ENCODE results near the gene MYBPC2.

Gene MYBPC2

DNA sequence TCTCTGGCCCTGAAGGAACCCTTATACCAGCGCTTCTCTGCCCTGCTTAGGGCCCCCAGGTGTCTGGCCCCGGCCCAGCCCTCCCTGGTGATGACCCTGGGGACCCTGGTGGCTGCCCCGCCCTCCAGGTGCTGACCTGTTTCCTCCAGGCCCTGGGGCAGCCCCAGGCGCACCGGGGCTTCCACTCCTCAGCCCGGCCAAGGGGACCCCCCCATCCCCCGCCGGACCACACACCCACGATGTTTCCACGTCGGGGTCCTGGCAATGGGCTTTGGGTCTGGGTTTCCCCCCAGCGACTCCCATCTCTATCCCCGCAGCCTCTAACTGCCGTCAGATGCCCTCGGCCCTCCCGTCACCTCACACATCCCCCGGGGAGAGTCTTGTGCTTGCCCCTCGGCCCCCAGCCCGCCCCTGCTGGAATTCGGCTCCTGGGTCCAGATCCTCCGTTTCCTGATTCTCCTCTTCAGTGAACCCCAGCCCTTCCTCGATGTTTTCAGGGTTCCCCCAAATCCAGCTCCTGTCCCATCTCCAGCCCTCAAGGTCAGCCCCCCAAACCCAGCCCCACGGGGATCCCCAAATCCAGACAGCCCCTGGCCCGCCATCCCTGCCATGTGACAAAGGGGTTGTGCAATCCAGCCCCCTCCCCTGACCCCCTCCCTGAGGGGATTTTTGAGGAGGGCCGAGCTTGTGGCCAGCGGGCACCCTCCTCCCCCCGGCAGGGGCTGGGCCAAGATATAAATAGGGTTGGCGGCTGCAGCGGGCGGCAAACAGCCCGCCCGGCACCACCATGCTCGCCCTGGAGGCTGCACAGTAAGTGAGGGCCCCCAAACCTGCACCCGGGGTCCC, 14.3 kb upstream of the MYBPC2 start, which contains the start of gene SPIB:
TSS of gene SPIB (plus strand) at position 763 of the 846 bp plus-strand sequence. CDS start at position 788, 25 bp downstream.
- H3K4me1 ChIP-seq (ENCODE audit: insufficient read depth, insufficient read length), result peaks cover 6% of the 10 kb centered on the region
- DNase-seq (ENCODE audit: low read depth, low spot score), result no peak
- TF ChIP-seq ZNF274 (IDR thresholded peaks at IDR 0.05; ENCODE audit: low read depth, low read length) (no peak), SUZ12 (IDR thresholded peaks at IDR 0.05; ENCODE audit: extremely low read depth, insufficient read depth, insufficient read length) (no peak), YY1 (IDR thresholded peaks at IDR 0.05; ENCODE audit: insufficient read depth, insufficient read length) (no peak)
- no peaks in the 10 kb centered on the region for H3K27me3 ChIP-seq (ENCODE audit: insufficient read depth, insufficient read length)
- H3K9ac ChIP-seq (ENCODE audit: insufficient read length, low read depth), result peak within 1 kb of the TSS; percentile 50
- H3K9me3 ChIP-seq (ENCODE audit: insufficient read depth, low read length), result no peaks in the 10 kb centered on the region
- peak within 1 kb of the TSS; percentile 8 for H3K4me3 ChIP-seq (ENCODE audit: insufficient read length, low read depth)
- H3K36me3 ChIP-seq (ENCODE audit: insufficient read depth, insufficient read length, low read length), result peaks cover 29% of the 10 kb centered on the region

DNA sequence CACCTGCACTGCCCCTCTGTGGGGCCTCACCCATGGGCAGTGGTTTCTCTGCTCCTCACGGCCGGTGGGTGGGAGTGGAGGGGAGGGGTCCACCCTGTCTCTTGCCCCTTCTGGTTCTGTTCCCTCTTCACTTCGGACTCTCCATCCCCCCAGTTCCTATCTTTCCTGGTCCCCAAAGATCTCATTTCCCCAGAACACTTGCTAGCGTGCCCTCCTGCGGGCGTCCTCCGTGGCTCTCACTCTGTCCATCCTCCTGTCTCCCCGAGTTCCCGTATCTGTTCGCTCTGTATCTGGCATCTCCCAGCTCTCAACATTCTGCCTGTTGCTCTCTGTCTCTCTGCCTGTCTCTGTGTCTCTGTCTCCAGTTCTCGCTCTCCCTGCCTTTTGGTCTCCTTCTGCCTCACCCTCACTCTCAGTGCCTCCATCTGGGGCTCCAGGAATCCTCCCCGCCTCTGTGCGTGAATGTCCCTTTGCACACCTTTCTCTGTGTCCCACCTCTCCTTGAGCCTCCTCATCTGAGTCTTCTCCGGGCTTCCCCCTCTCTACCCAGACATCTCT, 13.6 kb upstream of the MYBPC2 start:
- H3K9ac ChIP-seq (ENCODE audit: insufficient read length, low read depth), result peak overlapping the region; percentile 17
- peaks cover 6% of the 10 kb centered on the region for H3K4me1 ChIP-seq (ENCODE audit: insufficient read depth, insufficient read length)
- H3K36me3 ChIP-seq (ENCODE audit: insufficient read depth, insufficient read length, low read length), result peaks cover 22% of the 10 kb centered on the region
- H3K27me3 ChIP-seq (ENCODE audit: insufficient read depth, insufficient read length), result no peaks in the 10 kb centered on the region
- TF ChIP-seq SUZ12 (IDR thresholded peaks at IDR 0.05; ENCODE audit: extremely low read depth, insufficient read depth, insufficient read length) (no peak), YY1 (IDR thresholded peaks at IDR 0.05; ENCODE audit: insufficient read depth, insufficient read length) (no peak), ZNF274 (IDR thresholded peaks at IDR 0.05; ENCODE audit: low read depth, low read length) (no peak)
- peak overlapping the region; percentile 8 for H3K4me3 ChIP-seq (ENCODE audit: insufficient read length, low read depth)
- DNase-seq (ENCODE audit: low read depth, low spot score), result no peak
- H3K9me3 ChIP-seq (ENCODE audit: insufficient read depth, low read length), result no peaks in the 10 kb centered on the region

DNA sequence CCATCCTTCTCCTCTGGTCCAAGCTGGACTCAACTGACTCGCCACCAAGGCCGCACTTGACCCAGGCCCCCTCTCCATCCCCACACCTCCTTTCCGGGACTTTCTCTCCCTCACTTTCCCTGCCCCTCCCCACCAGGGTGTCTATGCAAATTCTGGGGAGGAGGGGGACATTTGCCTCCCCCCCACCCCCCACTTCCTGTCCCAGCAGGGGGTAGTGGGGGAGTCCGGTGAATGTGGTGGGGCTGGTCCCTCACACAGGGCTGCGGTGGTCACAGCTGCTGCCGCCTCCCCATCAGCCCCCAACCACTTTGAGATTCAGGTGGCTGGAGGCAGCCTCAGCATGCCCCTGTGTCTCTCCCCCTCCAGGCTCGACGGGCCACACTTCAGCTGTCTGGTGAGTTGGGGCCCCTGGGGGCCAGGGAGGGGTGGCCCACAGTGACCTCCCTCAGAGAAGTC, 13.1 kb upstream of the MYBPC2 start:
- H3K9ac ChIP-seq (ENCODE audit: insufficient read length, low read depth), result peak overlapping the region; percentile 50
- TF ChIP-seq SUZ12 (IDR thresholded peaks at IDR 0.05; ENCODE audit: extremely low read depth, insufficient read depth, insufficient read length) (no peak), YY1 (IDR thresholded peaks at IDR 0.05; ENCODE audit: insufficient read depth, insufficient read length) (no peak), ZNF274 (IDR thresholded peaks at IDR 0.05; ENCODE audit: low read depth, low read length) (no peak)
- DNase-seq (ENCODE audit: low read depth, low spot score), result no peak
- no peaks in the 10 kb centered on the region for H3K27me3 ChIP-seq (ENCODE audit: insufficient read depth, insufficient read length)
- peaks cover 18% of the 10 kb centered on the region for H3K36me3 ChIP-seq (ENCODE audit: insufficient read depth, insufficient read length, low read length)
- H3K9me3 ChIP-seq (ENCODE audit: insufficient read depth, low read length), result no peaks in the 10 kb centered on the region
- H3K4me1 ChIP-seq (ENCODE audit: insufficient read depth, insufficient read length), result peaks cover 6% of the 10 kb centered on the region
- H3K4me3 ChIP-seq (ENCODE audit: insufficient read length, low read depth), result peak overlapping the region; percentile 8

- Histone ChIP-seq H3K4me3 (ENCODE audit: insufficient read length, low read depth) (no peak overlapping the region), H3K36me3 (ENCODE audit: insufficient read depth, insufficient read length, low read length) (peaks cover 16% of the 10 kb centered on the region), H3K9ac (ENCODE audit: insufficient read length, low read depth) (peak overlapping the region; percentile 50), H3K27me3 (ENCODE audit: insufficient read depth, insufficient read length) (no peaks in the 10 kb centered on the region), H3K4me1 (ENCODE audit: insufficient read depth, insufficient read length) (peaks cover 5% of the 10 kb centered on the region), H3K9me3 (ENCODE audit: insufficient read depth, low read length) (no peaks in the 10 kb centered on the region)
- no peak for DNase-seq (ENCODE audit: low read depth, low spot score)
- no peak for TF ChIP-seq ZNF274 (IDR thresholded peaks at IDR 0.05; ENCODE audit: low read depth, low read length)
- no peak for TF ChIP-seq YY1 (IDR thresholded peaks at IDR 0.05; ENCODE audit: insufficient read depth, insufficient read length)
- no peak for TF ChIP-seq SUZ12 (IDR thresholded peaks at IDR 0.05; ENCODE audit: extremely low read depth, insufficient read depth, insufficient read length)
These were observed 12.6 kb upstream of the MYBPC2 start for GRCh38 chr19:50420127-50420526.

- H3K36me3 ChIP-seq (ENCODE audit: insufficient read depth, insufficient read length, low read length), result peaks cover 13% of the 10 kb centered on the region
- H3K9me3 ChIP-seq (ENCODE audit: insufficient read depth, low read length), result no peaks in the 10 kb centered on the region
- TF ChIP-seq SUZ12 (IDR thresholded peaks at IDR 0.05; ENCODE audit: extremely low read depth, insufficient read depth, insufficient read length) (no peak), ZNF274 (IDR thresholded peaks at IDR 0.05; ENCODE audit: low read depth, low read length) (no peak), YY1 (IDR thresholded peaks at IDR 0.05; ENCODE audit: insufficient read depth, insufficient read length) (no peak)
- no peak for DNase-seq (ENCODE audit: low read depth, low spot score)
- H3K9ac ChIP-seq (ENCODE audit: insufficient read length, low read depth), result no peak overlapping the region
- no peak overlapping the region for H3K4me3 ChIP-seq (ENCODE audit: insufficient read length, low read depth)
- H3K4me1 ChIP-seq (ENCODE audit: insufficient read depth, insufficient read length), result peaks cover 3% of the 10 kb centered on the region
- H3K27me3 ChIP-seq (ENCODE audit: insufficient read depth, insufficient read length), result no peaks in the 10 kb centered on the region
These were observed 11.9 kb upstream of the MYBPC2 start for GRCh38 chr19:50420808-50421207.

DNA sequence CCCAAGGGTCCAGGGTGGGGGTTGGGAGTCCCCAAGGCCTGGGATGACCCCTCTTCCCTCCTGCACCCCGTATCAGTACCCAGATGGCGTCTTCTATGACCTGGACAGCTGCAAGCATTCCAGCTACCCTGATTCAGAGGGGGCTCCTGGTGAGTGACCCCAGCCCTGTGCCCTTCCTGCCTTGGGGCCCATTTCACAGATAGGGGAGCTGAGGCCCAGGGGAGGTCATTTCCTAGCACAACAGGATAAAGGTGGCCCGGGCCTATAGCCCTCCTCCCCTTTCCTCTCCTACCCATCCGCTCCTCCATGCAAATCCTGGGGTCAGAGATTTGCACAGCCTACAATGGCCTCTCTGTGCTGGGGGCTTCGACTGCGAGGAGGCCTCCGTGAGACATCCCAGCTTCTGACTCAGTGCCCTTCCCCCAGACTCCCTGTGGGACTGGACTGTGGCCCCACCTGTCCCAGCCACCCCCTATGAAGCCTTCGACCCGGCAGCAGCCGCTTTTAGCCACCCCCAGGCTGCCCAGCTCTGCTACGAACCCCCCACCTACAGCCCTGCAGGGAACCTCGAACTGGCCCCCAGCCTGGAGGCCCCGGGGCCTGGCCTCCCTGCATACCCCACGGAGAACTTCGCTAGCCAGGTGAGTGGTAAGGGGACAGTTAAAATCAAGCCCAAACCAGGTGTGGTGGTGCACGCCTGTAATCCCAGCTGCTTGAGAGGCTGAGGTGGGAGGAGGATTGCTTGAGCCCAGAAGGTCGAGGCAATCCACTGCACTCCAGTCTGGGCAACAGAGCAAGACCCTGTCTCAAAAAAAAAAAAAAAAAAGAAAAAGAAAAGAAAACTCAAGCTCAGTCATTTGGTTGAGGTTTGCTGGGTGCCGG, 10.1 kb upstream of the MYBPC2 start:
- Histone ChIP-seq H3K27me3 (ENCODE audit: insufficient read depth, insufficient read length) (no peaks in the 10 kb centered on the region), H3K9ac (ENCODE audit: insufficient read length, low read depth) (no peak overlapping the region), H3K9me3 (ENCODE audit: insufficient read depth, low read length) (no peaks in the 10 kb centered on the region), H3K36me3 (ENCODE audit: insufficient read depth, insufficient read length, low read length) (no peaks in the 10 kb centered on the region), H3K4me3 (ENCODE audit: insufficient read length, low read depth) (no peak overlapping the region), H3K4me1 (ENCODE audit: insufficient read depth, insufficient read length) (peaks cover 3% of the 10 kb centered on the region)
- TF ChIP-seq YY1 (IDR thresholded peaks at IDR 0.05; ENCODE audit: insufficient read depth, insufficient read length), result no peak
- TF ChIP-seq SUZ12 (IDR thresholded peaks at IDR 0.05; ENCODE audit: extremely low read depth, insufficient read depth, insufficient read length), result no peak
- TF ChIP-seq ZNF274 (IDR thresholded peaks at IDR 0.05; ENCODE audit: low read depth, low read length), result no peak
- DNase-seq (ENCODE audit: low read depth, low spot score), result no peak

Data from NT2/D1 (cell line).